NK-92 treated with Interleukin-12 subunit alpha and Interleukin-12 subunit beta, amount 100 ng/mL, for 24 hours (cell line): ENCODE measurements around the gene FBXL15.
A peak's percentile ranks its signal among the peaks of the same experiment; 100 is the strongest.

Source experiments
- DNase-seq: peaks from one replicate; lab custom pipeline; 2025; lab: John Stamatoyannopoulos, UW

Gene FBXL15

GRCh38 chr10:102398172-102399020 is 22.2 kb upstream of the FBXL15 start:
- DNase-seq = no peak

DNA sequence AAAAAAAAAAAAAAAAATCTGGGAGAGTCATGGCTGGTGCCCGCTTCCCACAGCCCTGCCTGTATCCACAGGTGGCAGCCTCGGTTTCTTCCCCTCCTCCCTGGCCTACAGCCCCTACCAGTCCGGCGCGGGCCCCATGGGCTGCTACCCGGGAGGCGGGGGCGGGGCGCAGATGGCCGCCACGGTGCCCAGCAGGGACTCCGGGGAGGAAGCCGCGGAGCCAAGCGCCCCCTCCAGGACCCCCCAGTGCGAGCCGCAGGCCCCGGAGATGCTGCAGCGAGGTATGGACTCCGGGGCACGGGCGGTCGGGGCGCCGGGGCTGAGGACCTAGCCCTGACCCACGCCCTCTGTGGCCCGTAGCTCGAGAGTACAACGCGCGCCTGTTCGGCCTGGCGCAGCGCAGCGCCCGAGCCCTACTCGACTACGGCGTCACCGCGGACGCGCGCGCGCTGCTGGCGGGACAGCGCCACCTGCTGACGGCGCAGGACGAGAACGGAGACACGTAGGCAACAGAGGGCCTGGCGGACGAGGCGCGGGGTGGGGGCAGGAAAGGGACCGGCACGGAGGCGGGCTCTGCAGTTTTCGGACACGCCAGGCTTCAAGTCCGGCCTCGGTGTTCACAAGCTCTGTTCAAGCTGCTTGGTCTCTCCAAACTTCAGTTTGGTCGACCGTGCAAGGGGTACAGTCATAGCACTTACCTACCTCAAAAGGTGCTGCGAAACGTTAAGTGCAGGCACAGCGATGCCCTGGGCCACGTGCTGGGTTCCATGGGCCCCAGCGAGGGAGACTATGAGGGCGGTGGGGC is 21.2 kb upstream of the FBXL15 start:
- DNase-seq = peak; percentile 69

DNA sequence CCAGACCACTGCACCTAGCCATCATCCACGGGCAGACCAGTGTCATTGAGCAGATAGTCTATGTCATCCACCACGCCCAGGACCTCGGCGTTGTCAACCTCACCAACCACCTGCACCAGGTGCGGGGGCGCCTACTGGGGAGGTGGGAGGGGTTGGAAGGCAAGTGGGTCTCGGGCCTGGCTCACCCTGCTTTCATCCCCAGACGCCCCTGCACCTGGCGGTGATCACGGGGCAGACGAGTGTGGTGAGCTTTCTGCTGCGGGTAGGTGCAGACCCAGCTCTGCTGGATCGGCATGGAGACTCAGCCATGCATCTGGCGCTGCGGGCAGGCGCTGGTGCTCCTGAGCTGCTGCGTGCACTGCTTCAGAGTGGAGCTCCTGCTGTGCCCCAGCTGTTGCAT is 20.6 kb upstream of the FBXL15 start:
- no peak for DNase-seq

- DNase-seq = no peak
Observed at GRCh38 chr10:102400598-102401341, 19.9 kb upstream of the FBXL15 start.

DNA sequence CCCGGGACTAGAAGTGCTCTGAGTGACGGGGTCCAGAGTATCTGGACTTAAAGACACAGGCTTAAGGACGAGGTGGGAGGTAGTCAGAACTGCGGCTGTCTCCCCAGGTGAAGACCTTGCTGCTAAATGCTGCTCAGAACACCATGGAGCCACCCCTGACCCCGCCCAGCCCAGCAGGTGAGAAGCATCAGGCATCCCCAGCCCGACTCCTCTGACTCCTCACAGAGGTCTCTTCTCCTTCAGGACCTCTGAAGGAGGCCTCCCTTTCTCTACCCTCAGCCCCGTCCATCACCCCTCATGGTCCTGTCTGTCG is 19.3 kb upstream of the FBXL15 start:
- DNase-seq = no peak

- no peak for DNase-seq
Observed at GRCh38 chr10:102401735-102402511, 18.7 kb upstream of the FBXL15 start.

GRCh38 chr10:102402512-102402896 is 18.1 kb upstream of the FBXL15 start:
- DNase-seq = no peak

- no peak for DNase-seq
Observed at GRCh38 chr10:102403115-102403514, 17.5 kb upstream of the FBXL15 start.

- no peak for DNase-seq
Observed at GRCh38 chr10:102404361-102405107, 16.1 kb upstream of the FBXL15 start.

DNA sequence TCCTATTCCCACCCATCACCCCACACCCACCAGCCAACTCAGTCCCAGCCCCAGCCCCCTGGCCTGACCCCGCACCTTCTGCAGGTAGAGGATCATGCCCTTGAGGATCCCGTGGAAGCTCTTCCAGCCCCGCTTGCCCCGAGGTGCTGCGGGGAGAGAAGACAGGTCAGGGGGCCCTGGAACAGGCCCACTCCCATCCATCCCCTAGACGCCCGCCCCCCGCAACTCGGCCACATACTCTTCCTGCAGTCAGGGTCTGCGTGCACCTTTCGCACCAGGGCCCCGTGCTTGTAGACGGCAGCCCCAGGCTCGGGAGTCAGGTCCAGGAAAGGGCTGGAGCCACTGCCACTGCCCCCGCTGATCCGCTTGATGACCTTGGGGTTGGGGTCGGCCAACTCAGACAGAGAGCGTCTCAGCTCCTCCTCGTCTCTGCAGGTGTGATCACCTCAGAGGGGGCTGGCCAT is 15.5 kb upstream of the FBXL15 start:
- DNase-seq = no peak

- no peak for DNase-seq
Observed at GRCh38 chr10:102405632-102406031, 15.0 kb upstream of the FBXL15 start.

DNA sequence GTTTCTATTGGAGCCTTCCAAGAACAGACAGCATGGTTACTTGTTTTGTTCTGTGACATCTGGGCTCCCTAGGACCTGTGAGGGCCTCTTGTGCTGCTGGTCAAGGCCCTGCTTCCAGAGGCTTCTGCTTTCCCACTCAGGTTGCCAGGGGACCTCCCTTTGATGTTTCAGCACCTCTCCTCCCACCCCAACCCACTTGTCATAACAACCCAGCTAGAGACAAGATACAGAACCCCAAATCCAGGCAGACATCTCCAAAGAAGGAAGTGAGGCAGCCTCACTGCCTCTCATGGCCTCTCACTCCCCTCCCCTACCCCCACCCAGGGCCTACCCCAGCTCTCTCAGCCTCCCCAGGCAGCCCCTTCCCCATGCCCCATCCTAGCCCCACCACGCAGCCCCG is 13.8 kb upstream of the FBXL15 start:
- DNase-seq = no peak

- no peak for DNase-seq
Observed at GRCh38 chr10:102407425-102408130, 13.1 kb upstream of the FBXL15 start.

GRCh38 chr10:102408131-102408727 is 12.4 kb upstream of the FBXL15 start:
- no peak for DNase-seq

- no peak for DNase-seq
Observed at GRCh38 chr10:102408728-102409603, 11.7 kb upstream of the FBXL15 start.

- no peak for DNase-seq
Observed at GRCh38 chr10:102409604-102410428, 10.8 kb upstream of the FBXL15 start.

GRCh38 chr10:102410429-102411073 is 10.1 kb upstream of the FBXL15 start:
- no peak for DNase-seq
